ENCODE data around the gene TREH.
"Not testable (repeated sequence)": the region's sequence is repeated elsewhere in the genome, so short reads cannot be mapped to it uniquely, and the experiment has no call there.

TREH gene

GRCh38 chr11:118715245-118715831, 35.9 kb upstream of the TREH start:
- no peak for DNase-seq (ENCODE audit: low read depth)
- TF ChIP-seq POLR2A (IDR thresholded peaks at IDR 0.05; ENCODE audit: extremely low read depth, insufficient read length) = no peak
- no peak for TF ChIP-seq CTCF (IDR thresholded peaks at IDR 0.05; ENCODE audit: low read depth, low read length)
- no peak for TF ChIP-seq MYC (IDR thresholded peaks at IDR 0.05; ENCODE audit: low read depth, low read length)
- no peak for TF ChIP-seq MAX (IDR thresholded peaks at IDR 0.05; ENCODE audit: low read depth, low read length)
- H3K4me3 ChIP-seq (ENCODE audit: low read depth, low read length) = no peak overlapping the region

DNA sequence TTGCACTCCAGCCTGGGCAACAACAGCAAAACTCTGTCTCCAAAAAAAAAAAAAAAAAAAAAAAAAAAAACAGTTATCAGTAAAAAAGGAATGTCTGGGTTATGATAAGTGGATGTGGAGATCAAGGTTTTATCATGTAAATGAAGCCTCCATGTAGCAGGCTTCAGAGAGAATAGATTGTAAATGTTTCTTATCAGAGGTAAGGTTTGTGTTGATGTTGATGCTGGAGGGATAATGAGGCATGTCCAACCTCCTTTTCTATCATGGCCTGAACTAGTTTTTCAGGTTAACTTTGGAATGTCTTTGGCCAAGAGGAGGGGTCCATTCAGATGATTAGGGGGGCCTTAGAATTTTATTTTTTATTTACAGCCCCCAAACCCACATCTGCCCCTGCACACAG, 35.4 kb upstream of the TREH start:
- H3K4me3 ChIP-seq (ENCODE audit: low read depth, low read length) = no peak overlapping the region
- DNase-seq (ENCODE audit: low read depth) = no peak
- TF ChIP-seq MYC (IDR thresholded peaks at IDR 0.05; ENCODE audit: low read depth, low read length) (no peak), CTCF (IDR thresholded peaks at IDR 0.05; ENCODE audit: low read depth, low read length) (no peak)

GRCh38 chr11:118714416-118714815, 35.0 kb upstream of the TREH start:
- not testable (repeated sequence) for H3K4me3 ChIP-seq (ENCODE audit: low read depth, low read length); DNase-seq (ENCODE audit: low read depth)

- DNase-seq (ENCODE audit: low read depth) = no peak
- no peak overlapping the region for H3K4me3 ChIP-seq (ENCODE audit: low read depth, low read length)
- no peak for TF ChIP-seq CTCF (IDR thresholded peaks at IDR 0.05; ENCODE audit: low read depth, low read length)
- TF ChIP-seq MAX (IDR thresholded peaks at IDR 0.05; ENCODE audit: low read depth, low read length) = no peak
- no peak for TF ChIP-seq POLR2A (IDR thresholded peaks at IDR 0.05; ENCODE audit: extremely low read depth, insufficient read length)
- TF ChIP-seq MYC (IDR thresholded peaks at IDR 0.05; ENCODE audit: low read depth, low read length) = no peak
Measured at GRCh38 chr11:118708296-118708695, 28.8 kb upstream of the TREH start.

- TF ChIP-seq MYC (IDR thresholded peaks at IDR 0.05; ENCODE audit: low read depth, low read length) (no peak), CTCF (IDR thresholded peaks at IDR 0.05; ENCODE audit: low read depth, low read length) (no peak), MAX (IDR thresholded peaks at IDR 0.05; ENCODE audit: low read depth, low read length) (no peak), POLR2A (IDR thresholded peaks at IDR 0.05; ENCODE audit: extremely low read depth, insufficient read length) (no peak)
- no peak overlapping the region for H3K4me3 ChIP-seq (ENCODE audit: low read depth, low read length)
- no peak for DNase-seq (ENCODE audit: low read depth)
Measured at GRCh38 chr11:118706546-118706825, 27.0 kb upstream of the TREH start.

- no peak overlapping the region for H3K4me3 ChIP-seq (ENCODE audit: low read depth, low read length)
- DNase-seq (ENCODE audit: low read depth) = no peak
- TF ChIP-seq CTCF (IDR thresholded peaks at IDR 0.05; ENCODE audit: low read depth, low read length) (no peak), MYC (IDR thresholded peaks at IDR 0.05; ENCODE audit: low read depth, low read length) (no peak), POLR2A (IDR thresholded peaks at IDR 0.05; ENCODE audit: extremely low read depth, insufficient read length) (no peak), MAX (IDR thresholded peaks at IDR 0.05; ENCODE audit: low read depth, low read length) (no peak)
Measured at GRCh38 chr11:118705791-118706545, 26.5 kb upstream of the TREH start.

Data from NB4 (cell line).